Measurements from ENCODE around the gene TMEM63C. TPM values are rescaled to one million over a fixed set of nuclear protein-coding genes. Genes with fewer than 3 reads are reported as not detected.

Gene TMEM63C
- total RNA-seq, 4 donors from 2014 or later = 0.98 to 1.9 TPM; not detected in 2

GRCh38 chr14:77251870-77252269 lies 70.3 kb downstream of the TMEM63C start:
- H3K36me3 ChIP-seq = no peaks in the 10 kb centered on the region
- H3K27ac ChIP-seq = no peak overlapping the region
- no peak for DNase-seq
- H3K4me1 ChIP-seq = no peaks in the 10 kb centered on the region
- no peaks in the 10 kb centered on the region for H3K9me3 ChIP-seq
- intact Hi-C loops (cut with DNase I; ENCODE audit: low total_unique reads) = no loop called here
- H3K27me3 ChIP-seq = no peaks in the 10 kb centered on the region
- H3K4me3 ChIP-seq = no peak overlapping the region
- no peak for TF ChIP-seq POLR2A (IDR thresholded peaks at IDR 0.05)
- TF ChIP-seq CTCF (IDR thresholded peaks at IDR 0.05) = no peak

DNA sequence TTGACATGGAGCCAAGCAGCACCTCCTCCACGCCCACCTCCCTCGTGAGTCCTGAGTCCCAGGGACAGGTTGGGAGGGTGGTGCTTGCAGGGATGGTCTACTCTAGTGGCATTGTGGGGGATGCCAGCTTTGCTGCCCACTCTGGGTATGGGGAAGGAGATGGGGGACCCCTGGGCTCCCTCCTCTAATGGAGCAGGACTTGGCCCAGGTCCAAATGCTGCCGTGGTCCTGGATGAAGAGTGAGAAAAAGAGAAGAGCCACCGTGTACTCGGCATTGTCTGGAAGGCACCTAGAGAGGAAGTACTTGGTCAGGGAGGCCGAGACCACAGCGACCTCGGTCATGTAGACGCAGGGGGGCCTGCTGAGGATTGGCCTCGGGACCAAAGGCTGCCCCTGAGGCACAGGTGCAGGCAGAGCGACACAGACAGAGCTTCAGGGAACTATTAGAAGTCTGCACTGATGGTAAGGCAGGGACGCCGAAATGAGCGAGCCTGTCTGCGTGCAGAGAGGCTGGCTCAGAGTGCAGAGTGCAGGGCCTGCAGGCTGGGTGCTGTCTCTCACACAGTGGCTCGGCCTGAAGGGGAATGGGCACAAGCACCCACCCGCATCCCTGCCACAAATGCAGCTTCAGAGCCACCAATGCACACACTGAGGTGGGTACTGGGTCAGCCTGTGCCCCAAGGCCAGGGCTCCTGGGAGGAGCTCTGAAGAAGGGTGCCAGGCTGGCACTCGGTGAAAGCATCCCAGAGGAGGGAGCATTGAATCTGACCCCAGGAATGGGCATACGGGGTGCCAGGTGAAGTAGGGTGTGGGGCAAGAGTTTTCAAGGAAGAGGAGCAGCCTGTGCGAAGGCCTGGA lies 72.0 kb downstream of the TMEM63C start:
- Histone ChIP-seq H3K4me3 (no peak overlapping the region), H3K27ac (no peak overlapping the region), H3K9me3 (no peaks in the 10 kb centered on the region), H3K27me3 (no peaks in the 10 kb centered on the region), H3K4me1 (no peaks in the 10 kb centered on the region), H3K36me3 (no peaks in the 10 kb centered on the region)
- TF ChIP-seq CTCF (IDR thresholded peaks at IDR 0.05) = no peak
- no peak for TF ChIP-seq POLR2A (IDR thresholded peaks at IDR 0.05)
- intact Hi-C loops (cut with DNase I; ENCODE audit: low total_unique reads) = no loop called here
- DNase-seq = no peak

GRCh38 chr14:77256694-77257093 lies 75.1 kb downstream of the TMEM63C start:
- no peak for DNase-seq
- intact Hi-C loops (cut with DNase I; ENCODE audit: low total_unique reads) = no loop called here
- Histone ChIP-seq H3K4me3 (no peak overlapping the region), H3K4me1 (no peaks in the 10 kb centered on the region), H3K27me3 (no peaks in the 10 kb centered on the region), H3K36me3 (no peaks in the 10 kb centered on the region), H3K9me3 (no peaks in the 10 kb centered on the region), H3K27ac (no peak overlapping the region)
- TF ChIP-seq CTCF (IDR thresholded peaks at IDR 0.05) (no peak), POLR2A (IDR thresholded peaks at IDR 0.05) (no peak)

DNA sequence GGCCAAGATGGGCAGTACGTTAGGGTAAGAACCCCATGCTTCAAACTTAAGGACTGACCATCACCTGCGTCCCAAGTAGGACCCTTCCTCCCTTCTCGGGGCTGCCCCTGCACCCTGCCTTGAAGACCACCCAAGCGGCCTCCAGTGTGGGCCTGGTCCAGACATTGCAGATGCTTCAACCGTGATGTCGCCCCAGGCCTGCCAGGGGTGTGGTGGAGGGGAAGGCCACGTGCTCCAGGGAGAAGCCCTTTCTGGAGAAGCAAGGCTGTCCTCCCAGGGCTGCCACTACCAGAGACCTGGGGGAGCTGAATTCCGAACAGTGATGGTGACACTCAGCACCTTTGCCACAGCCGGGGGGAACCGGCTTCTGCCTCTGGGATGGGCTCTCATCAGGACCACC lies 76.1 kb downstream of the TMEM63C start:
- no peaks in the 10 kb centered on the region for H3K27me3 ChIP-seq

More for the DNA sequence above, 76.1 kb downstream of the TMEM63C start:
- no peak for TF ChIP-seq CTCF (IDR thresholded peaks at IDR 0.05)
- TF ChIP-seq POLR2A (IDR thresholded peaks at IDR 0.05) = no peak
- no peaks in the 10 kb centered on the region for H3K36me3 ChIP-seq
- intact Hi-C loops (cut with DNase I; ENCODE audit: low total_unique reads) = no loop called here
- H3K9me3 ChIP-seq = no peaks in the 10 kb centered on the region
- DNase-seq = no peak
- H3K4me1 ChIP-seq = no peaks in the 10 kb centered on the region
- H3K27ac ChIP-seq = no peak overlapping the region
- no peak overlapping the region for H3K4me3 ChIP-seq
